Naive B cell (primary cell): ENCODE results near the gene INSYN1. TPM values are rescaled to one million over a fixed set of nuclear protein-coding genes. Genes with fewer than 3 reads are reported as not detected.
A peak's percentile ranks its signal among the peaks of the same experiment; 100 is the strongest.
"Not testable (repeated sequence)": the region's sequence is repeated elsewhere in the genome, so short reads cannot be mapped to it uniquely, and the experiment has no call there.

Experiments
- ATAC-seq, 2 donors: fragments of 150-1000 bp; cut with Tn5 transposase; 2 replicates each; pipeline ENCODE4 v1.10.0; 2021; ENCODE audit warnings: low read depth in 2 of 2, mild to moderate bottlenecking in 2 of 2, moderate library complexity in 2 of 2
- DNase-seq: peaks from one replicate; pipeline ENCODE4 v3.0.0; 2022
- H3K27ac Mint-ChIP-seq, 6 donors: one replicate each; pipeline ENCODE4 v1.8.0; 2020 to 2022; ENCODE audit warnings: mild to moderate bottlenecking in 6 of 6, mixed read lengths in 6 of 6, moderate library complexity in 5 of 6, inconsistent platforms in 2 of 6
- H3K27me3 Mint-ChIP-seq, 3 donors: one replicate each; pipeline ENCODE4 v1.8.0; 2021 to 2022; ENCODE audit warnings: mixed read lengths in 3 of 3, mild to moderate bottlenecking in 1 of 3
- H3K36me3 Mint-ChIP-seq, 2 donors: one replicate each; pipeline ENCODE4 v1.8.0; 2020 to 2022; ENCODE audit warnings: mixed read lengths in 2 of 2, inconsistent platforms in 1 of 2, mild to moderate bottlenecking in 1 of 2
- H3K4me1 Mint-ChIP-seq, 3 donors: one replicate each; pipeline ENCODE4 v1.8.0; 2020 to 2022; ENCODE audit warnings: mixed read lengths in 3 of 3, inconsistent platforms in 1 of 3, mild to moderate bottlenecking in 1 of 3, moderate library complexity in 1 of 3
- H3K4me3 Mint-ChIP-seq, 8 donors: one replicate each; pipeline ENCODE4 v1.8.0; 2020 to 2022; ENCODE audit warnings: mild to moderate bottlenecking in 8 of 8, mixed read lengths in 8 of 8, moderate library complexity in 8 of 8, inconsistent platforms in 2 of 8
- H3K9me3 Mint-ChIP-seq, 7 donors: one replicate each; pipeline ENCODE4 v1.8.0; 2020 to 2022; ENCODE audit warnings: mixed read lengths in 7 of 7, mild to moderate bottlenecking in 5 of 7, inconsistent platforms in 2 of 7, moderate library complexity in 1 of 7
- polyA plus RNA-seq, 6 donors: library from polyadenylated mRNA; unstranded; fragments of 300-500 nt; fragmentation: Illumina TruSeq; gene quantifications; one replicate each; pipeline ENCODE4 v1.2.3, GENCODE V29; 2021; ENCODE audit warnings: low read depth in 6 of 6

INSYN1 gene
- polyA plus RNA-seq, 6 donors from 2014 or later = not detected

DNA sequence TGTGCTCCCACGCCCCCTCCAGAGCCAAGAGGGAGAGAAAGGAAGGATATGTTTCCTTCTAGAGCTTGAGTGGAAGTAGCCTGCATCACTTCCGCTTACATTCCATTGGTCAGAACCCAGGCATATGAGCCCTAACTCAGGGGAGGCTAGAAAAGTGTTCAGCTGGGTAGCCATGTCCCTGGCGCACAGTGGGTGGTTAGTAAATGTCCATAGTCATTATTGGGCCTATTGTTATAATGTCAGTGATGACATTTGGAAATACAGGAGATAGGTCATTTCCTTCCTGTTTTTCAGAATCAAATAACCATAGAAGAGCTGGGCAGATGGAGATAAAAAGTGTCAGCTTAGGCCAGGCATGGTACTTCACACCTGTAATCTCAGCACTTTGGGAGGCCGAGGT is 41.6 kb downstream of the INSYN1 start:
- Mint-ChIP-seq H3K9me3 (no peaks in the 10 kb centered on the region), H3K27ac (no peak overlapping the region), H3K27me3 (peaks cover 11 to 42% (median 33%) of the 10 kb centered on the region in 3 donors), H3K36me3 (no peaks in the 10 kb centered on the region), H3K4me1 (peaks cover 0 to 2% (median 0%) of the 10 kb centered on the region in 3 donors), H3K4me3 (no peak overlapping the region)
- DNase-seq (no peak), ATAC-seq (no peak)

DNA sequence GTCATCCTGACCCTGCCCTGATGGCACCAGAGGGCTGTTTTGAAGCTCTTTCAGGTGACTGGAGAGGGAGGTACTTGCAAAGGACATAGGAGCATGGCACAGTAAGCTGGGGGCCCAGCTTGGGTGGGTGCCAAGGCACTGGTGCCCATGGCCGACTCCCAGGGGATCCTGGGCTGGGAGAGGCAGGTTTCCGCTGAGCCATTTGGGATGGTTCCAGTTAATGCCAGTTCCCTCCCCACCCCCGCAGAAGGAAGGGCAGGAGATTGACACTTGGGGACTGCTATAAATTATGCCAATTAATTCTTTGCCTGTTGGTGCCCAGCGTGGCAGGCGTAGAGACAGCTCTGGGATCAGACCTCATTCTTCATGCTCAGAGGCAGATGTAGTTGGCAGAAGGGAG is 42.8 kb downstream of the INSYN1 start:
- no peak for DNase-seq
- no peaks in the 10 kb centered on the region for H3K36me3 Mint-ChIP-seq
- no peak for ATAC-seq

DNA sequence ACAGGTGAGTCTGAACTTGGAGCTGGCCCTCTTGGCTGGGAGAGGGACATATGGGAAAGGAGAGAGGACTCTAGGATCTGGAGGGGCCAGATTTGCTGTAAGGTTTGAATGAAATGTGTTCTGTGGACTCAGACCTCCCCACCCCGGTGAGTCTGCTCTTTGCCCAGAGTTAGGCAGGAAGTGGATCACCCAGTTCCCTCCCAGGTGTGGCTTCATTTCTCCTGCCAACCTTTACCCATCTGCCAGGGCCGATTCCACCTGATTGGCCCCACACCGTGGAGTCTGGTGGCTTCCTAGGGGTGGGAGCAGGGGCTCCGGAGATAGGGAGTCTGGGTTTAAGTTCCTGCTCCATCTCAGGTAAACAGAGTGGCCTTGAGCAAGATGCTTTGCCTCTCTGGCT is 43.5 kb downstream of the INSYN1 start:
- DNase-seq = no peak
- Mint-ChIP-seq H3K4me3 (peak overlapping the region in 1 of 8 donors; percentile 70), H3K27me3 (peaks cover 16 to 53% (median 41%) of the 10 kb centered on the region in 3 donors), H3K4me1 (peaks cover 0 to 3% (median 0%) of the 10 kb centered on the region in 3 donors), H3K9me3 (no peaks in the 10 kb centered on the region), H3K36me3 (no peaks in the 10 kb centered on the region), H3K27ac (peak overlapping the region in 1 of 6 donors; percentile 33)
- no peak for ATAC-seq

More for the DNA sequence above, 42.8 kb downstream of the INSYN1 start:
- Mint-ChIP-seq H3K9me3 (no peaks in the 10 kb centered on the region), H3K27ac (no peak overlapping the region), H3K4me1 (peaks cover 0 to 2% (median 0%) of the 10 kb centered on the region in 3 donors), H3K4me3 (peak overlapping the region in 1 of 8 donors; percentile 15), H3K27me3 (peaks cover 13 to 46% (median 39%) of the 10 kb centered on the region in 3 donors)

DNA sequence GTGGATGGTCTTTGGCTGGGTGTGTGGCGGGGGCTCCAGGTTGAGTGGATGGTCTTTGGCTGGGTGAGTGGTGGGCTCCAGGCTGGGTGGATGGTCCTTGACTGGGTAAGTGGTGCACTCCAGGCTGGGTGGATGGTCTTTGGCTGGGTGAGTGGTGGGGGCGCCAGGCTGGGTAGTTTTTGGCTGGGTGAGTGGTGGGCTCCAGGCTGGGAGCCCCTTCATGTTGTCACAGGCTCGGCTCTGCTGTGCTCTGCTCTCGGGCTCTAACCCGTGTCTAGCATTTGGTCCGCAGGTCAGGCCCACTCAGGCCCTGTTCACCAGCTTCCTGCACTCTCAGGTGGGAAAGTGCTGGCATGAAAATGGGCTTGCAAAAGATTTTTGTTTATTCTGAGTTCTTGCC is 43.9 kb downstream of the INSYN1 start:
- H3K36me3 Mint-ChIP-seq = no peaks in the 10 kb centered on the region
- ATAC-seq (no peak), DNase-seq (no peak)
- H3K9me3 Mint-ChIP-seq = no peaks in the 10 kb centered on the region
- H3K27me3 Mint-ChIP-seq = peaks cover 17 to 53% (median 41%) of the 10 kb centered on the region in 3 donors
- peak overlapping the region in 1 of 6 donors; percentile 33 for H3K27ac Mint-ChIP-seq
- peaks cover 0 to 4% (median 0%) of the 10 kb centered on the region in 3 donors for H3K4me1 Mint-ChIP-seq
- H3K4me3 Mint-ChIP-seq = peak overlapping the region in 1 of 8 donors; percentile 70

DNA sequence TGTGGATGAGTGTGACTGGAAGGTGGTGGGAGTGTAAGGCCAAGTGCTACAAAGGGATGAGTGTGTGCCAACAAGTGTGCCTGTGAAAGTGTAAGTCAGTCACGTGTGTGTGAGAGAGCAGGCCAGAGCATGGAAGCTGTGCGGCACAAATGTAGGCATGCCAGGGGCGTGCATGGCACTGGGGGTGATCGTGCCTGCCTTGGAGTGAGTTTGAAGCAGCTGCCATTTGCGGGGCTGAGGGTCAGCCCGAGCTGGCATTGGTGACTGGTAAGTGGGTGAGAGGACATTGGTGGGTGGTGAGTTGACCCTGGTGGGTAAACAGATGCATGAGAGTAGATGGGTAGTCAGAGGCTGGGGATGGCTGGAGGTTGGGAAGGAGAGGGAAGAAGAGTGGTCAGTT is 44.5 kb downstream of the INSYN1 start:
- DNase-seq = no peak
- ATAC-seq = no peak
- no peaks in the 10 kb centered on the region for H3K9me3 Mint-ChIP-seq
- H3K4me3 Mint-ChIP-seq = no peak overlapping the region
- H3K27me3 Mint-ChIP-seq = peaks cover 15 to 49% (median 38%) of the 10 kb centered on the region in 3 donors
- no peak overlapping the region for H3K27ac Mint-ChIP-seq
- H3K36me3 Mint-ChIP-seq = no peaks in the 10 kb centered on the region
- H3K4me1 Mint-ChIP-seq = peaks cover 0 to 4% (median 0%) of the 10 kb centered on the region in 3 donors

DNA sequence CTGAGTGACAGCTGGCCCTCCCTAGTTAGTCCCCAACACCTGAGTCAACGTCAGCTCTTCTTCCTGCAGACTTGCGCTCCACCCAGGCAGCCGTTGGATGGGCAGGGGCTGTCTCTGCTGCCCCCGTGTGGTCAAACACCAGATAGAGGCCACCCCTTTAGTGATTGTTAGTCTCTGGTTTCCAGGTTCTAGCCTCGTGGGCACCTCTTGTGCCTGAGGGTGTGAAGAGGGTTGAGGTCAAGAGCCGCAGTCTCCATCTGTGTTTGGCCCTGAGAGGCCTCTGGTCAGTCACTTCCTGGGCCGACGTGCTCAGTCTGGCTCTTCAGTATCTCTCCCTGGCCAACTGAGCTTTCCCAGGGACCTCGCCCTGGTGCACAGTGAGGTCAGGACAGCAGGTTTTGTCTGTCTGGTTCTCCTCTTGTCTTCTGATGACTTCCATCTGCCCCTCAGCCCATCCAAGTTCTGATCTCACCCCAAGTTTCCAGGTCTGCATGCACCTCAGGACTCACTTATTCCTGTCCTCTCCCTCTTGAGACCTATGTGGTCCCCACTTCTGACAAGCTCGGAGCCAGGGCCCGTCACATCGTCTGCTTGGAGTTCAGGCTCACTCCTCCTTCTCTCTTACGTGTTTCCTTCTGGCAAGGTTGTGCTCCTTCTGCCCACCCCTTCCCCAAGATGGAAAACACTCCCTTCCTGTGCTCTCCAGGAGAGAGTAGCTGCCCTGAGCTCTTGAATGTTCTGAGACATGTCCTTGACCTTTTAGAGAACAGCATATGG is 48.1 kb downstream of the INSYN1 start:
- Mint-ChIP-seq H3K36me3 (no peaks in the 10 kb centered on the region), H3K27me3 (peaks cover 21 to 47% (median 45%) of the 10 kb centered on the region in 3 donors), H3K27ac (no peak overlapping the region), H3K9me3 (no peaks in the 10 kb centered on the region), H3K4me3 (no peak overlapping the region), H3K4me1 (peaks cover 0 to 2% (median 0%) of the 10 kb centered on the region in 3 donors)
- ATAC-seq (peak; percentile 41 to 58), DNase-seq (peak; percentile 16)

DNA sequence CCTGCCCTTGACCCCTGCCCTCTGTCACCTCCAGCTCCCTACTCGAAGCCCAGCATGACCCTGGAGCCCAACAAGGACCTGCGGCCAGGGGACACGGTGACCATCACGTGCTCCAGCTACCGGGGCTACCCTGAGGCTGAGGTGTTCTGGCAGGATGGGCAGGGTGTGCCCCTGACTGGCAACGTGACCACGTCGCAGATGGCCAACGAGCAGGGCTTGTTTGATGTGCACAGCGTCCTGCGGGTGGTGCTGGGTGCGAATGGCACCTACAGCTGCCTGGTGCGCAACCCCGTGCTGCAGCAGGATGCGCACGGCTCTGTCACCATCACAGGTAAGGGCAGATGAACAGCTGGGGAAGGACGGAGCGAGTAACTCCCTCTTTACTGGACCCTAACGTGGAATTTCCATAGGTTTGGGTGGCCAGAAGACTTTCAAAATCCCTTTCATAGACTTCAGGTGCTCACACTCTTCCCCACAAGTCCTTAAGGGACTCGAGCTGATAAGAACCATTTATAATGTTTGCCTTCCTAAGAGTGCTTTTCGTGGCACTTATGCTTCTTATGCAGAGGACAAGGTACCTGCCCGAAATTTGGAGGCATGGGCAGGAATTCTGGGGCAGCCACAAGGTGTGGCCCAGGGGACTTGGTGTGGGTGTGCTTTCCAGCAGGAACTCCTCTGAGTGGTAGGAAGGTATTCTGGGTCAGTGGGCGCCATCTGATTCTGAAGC is 48.8 kb downstream of the INSYN1 start:
- H3K9me3 Mint-ChIP-seq, H3K4me1 Mint-ChIP-seq, DNase-seq, ATAC-seq, H3K27ac Mint-ChIP-seq, H3K36me3 Mint-ChIP-seq, H3K4me3 Mint-ChIP-seq: not testable (repeated sequence)
- H3K27me3 Mint-ChIP-seq = peaks cover 23 to 52% (median 52%) of the 10 kb centered on the region in 3 donors

DNA sequence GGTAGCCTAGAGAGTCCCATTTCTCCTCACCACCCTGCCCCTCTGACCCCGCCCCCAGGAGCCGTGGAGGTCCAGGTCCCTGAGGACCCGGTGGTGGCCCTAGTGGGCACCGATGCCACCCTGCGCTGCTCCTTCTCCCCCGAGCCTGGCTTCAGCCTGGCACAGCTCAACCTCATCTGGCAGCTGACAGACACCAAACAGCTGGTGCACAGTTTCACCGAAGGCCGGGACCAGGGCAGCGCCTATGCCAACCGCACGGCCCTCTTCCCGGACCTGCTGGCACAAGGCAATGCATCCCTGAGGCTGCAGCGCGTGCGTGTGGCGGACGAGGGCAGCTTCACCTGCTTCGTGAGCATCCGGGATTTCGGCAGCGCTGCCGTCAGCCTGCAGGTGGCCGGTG is 49.5 kb downstream of the INSYN1 start:
- not testable (repeated sequence) for DNase-seq, H3K4me3 Mint-ChIP-seq, H3K9me3 Mint-ChIP-seq, H3K4me1 Mint-ChIP-seq, H3K36me3 Mint-ChIP-seq, H3K27ac Mint-ChIP-seq, ATAC-seq
- peaks cover 23 to 53% (median 52%) of the 10 kb centered on the region in 3 donors for H3K27me3 Mint-ChIP-seq

DNA sequence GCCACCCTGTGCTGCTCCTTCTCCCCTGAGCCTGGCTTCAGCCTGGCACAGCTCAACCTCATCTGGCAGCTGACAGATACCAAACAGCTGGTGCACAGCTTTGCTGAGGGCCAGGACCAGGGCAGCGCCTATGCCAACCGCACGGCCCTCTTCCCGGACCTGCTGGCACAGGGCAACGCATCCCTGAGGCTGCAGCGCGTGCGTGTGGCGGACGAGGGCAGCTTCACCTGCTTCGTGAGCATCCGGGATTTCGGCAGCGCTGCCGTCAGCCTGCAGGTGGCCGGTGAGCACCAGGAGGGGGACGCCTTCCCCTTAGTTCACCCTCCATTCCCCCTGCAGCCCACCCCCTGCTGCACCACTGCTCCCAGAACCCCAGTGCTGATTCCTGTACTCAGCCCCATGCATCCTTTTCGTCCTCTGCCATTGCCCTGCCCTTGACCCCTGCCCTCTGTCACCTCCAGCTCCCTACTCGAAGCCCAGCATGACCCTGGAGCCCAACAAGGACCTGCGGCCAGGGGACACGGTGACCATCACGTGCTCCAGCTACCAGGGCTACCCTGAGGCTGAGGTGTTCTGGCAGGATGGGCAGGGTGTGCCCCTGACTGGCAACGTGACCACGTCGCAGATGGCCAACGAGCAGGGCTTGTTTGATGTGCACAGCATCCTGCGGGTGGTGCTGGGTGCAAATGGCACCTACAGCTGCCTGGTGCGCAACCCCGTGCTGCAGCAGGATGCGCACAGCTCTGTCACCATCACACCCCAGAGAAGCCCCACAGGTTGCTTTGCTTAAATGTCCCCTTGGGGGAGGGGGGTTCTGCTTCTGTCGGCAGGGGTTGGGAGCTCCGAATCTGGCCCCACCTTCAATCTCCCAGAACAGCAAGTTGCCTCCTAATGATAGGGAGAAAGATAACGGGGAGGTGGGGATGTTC is 50.6 kb downstream of the INSYN1 start:
- peaks cover 25 to 55% (median 50%) of the 10 kb centered on the region in 3 donors for H3K27me3 Mint-ChIP-seq
- not testable (repeated sequence) for ATAC-seq, H3K4me1 Mint-ChIP-seq, H3K4me3 Mint-ChIP-seq, DNase-seq, H3K27ac Mint-ChIP-seq, H3K36me3 Mint-ChIP-seq, H3K9me3 Mint-ChIP-seq

DNA sequence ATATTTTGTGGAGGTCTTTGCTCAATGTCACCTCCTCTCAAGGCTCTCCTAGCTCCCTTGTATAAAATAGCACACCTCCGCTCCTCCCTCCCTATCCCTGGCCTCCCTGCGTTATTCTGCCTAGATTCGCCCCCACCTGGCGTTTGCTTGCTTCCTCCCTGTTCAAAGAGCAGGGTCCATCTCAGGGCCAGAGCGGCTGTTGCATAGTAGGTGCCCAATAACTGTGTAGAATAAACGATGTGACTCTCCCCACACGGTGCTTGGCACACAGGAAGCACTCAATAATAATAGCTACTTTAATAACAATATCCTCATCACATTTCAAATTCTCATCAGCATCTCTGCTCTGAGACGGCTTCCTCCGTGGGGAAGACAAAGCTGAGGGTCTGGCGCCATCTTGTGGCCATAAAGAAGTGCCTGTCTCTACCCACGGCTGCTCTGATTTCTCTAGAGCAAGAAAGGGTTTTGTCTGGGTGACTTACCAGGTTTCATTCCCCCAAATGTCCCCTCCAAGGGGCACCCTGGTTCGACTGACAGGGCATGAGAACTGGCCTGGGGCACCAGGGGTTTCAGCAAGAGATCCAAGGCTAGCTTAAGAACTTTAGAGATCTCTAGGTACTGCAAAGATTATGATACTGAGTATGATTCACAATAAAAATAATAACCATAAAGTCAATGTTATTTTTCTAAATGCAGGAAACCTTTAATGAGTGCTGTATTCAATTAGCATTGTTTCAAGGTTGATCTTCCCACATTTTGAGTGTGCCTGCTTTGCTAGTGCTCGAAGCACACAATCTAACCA is 52.9 kb downstream of the INSYN1 start:
- Mint-ChIP-seq H3K9me3 (no peaks in the 10 kb centered on the region), H3K4me1 (peaks cover 10 to 13% (median 11%) of the 10 kb centered on the region in 3 donors), H3K36me3 (no peaks in the 10 kb centered on the region), H3K27me3 (peaks cover 36 to 61% (median 58%) of the 10 kb centered on the region in 3 donors), H3K27ac (peak overlapping the region in 1 of 6 donors; percentile 73), H3K4me3 (no peak overlapping the region)
- peak; percentile 57 to 61 for ATAC-seq
- DNase-seq = peak; percentile 46

DNA sequence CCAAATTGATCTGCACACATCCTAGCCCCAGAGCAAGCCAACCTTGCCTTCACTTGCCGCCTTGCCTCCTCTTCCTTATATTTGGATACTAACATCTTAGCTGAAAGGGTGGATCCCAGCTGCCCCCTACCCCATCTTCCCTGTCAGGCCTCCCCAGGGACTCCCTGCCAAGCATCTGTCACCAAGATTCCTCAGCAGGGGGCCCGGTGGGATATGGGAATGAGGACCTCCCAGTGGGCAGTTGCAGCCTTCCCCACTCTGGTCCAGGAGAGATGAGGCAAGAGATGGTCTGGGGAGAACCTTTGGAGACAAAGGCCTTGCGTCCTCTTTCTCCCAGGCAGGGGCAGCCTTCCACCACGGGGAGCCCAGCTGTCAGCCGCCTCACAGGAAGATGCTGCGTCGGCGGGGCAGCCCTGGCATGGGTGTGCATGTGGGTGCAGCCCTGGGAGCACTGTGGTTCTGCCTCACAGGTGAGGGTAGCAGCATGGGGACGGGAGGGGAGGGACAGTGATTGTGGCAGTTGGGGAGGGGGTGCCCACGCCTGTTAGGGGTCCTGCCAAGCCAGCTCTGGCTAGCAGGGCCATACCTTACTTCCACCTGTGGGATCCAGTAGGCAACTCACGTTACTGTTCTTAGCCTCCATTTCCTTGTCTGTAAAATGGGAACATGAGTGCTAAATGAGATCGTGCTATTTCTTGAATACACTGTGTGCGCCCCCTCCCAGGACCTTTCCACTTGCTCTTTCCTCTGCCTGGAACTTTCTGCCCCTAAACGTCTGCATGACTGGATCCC is 53.7 kb downstream of the INSYN1 start:
- peak overlapping the region in 1 of 8 donors; percentile 80 for H3K4me3 Mint-ChIP-seq
- DNase-seq (no peak), ATAC-seq (no peak)
- no peaks in the 10 kb centered on the region for H3K36me3 Mint-ChIP-seq
- H3K27ac Mint-ChIP-seq = peak overlapping the region in 1 of 6 donors; percentile 73
- peaks cover 9 to 13% (median 10%) of the 10 kb centered on the region in 3 donors for H3K4me1 Mint-ChIP-seq
- no peaks in the 10 kb centered on the region for H3K9me3 Mint-ChIP-seq
- H3K27me3 Mint-ChIP-seq = peaks cover 35 to 66% (median 57%) of the 10 kb centered on the region in 3 donors

DNA sequence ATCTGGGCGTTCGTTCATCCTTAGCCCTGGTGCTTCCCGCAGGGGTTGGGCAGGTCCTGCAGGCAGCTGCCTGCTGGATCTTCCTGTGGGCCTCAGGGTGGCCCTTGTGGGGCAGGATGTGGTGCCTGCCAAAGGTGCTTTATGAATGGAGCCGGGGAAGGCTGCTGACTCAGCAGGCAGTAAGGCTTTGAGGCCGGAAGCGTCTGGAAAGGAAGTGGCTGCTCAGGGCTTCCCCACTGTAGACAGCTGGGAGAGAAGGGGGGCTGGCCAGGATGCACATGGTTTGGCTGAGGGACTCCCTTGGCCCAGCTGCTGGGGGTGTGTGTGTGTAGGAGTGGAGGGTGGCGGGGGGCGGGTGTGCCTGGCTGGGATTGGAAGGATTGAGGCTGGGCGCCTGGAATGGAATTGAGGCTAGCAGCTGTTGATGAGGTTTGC is 56.1 kb downstream of the INSYN1 start:
- Mint-ChIP-seq H3K9me3 (no peaks in the 10 kb centered on the region), H3K4me3 (no peak overlapping the region), H3K27ac (no peak overlapping the region), H3K4me1 (peaks cover 9 to 13% (median 10%) of the 10 kb centered on the region in 3 donors), H3K36me3 (no peaks in the 10 kb centered on the region), H3K27me3 (peaks cover 45 to 76% (median 76%) of the 10 kb centered on the region in 3 donors)
- ATAC-seq (peak; percentile 76 to 79), DNase-seq (peak; percentile 8)
